K562 (cell line): ENCODE measurements around the gene MAP3K12. TPM values are rescaled to one million over a fixed set of nuclear protein-coding genes. Genes with fewer than 3 reads are reported as not detected.

Experiments
- ATAC-seq: fragments of 200-7000 bp; cut with Tn5 transposase; 3 replicates; pipeline ENCODE4 v1.9.1; 2020; ENCODE audit warnings: moderate library complexity
- BruUV-seq: library from RNA; stranded (reverse); fragments of 400-500 nt; replicated peaks from 2 replicates; lab custom pipeline; 2021; lab: Mats Ljungman, UMichigan
- CTCF ChIA-PET: fragments of 300-600 bp; formaldehyde crosslinking; extraction: SDS; loops from one replicate; lab custom pipeline; 2021; ENCODE audit warnings: low intra/inter-chr PET ratio; lab: Yijun Ruan, JAX
- POLR2A ChIA-PET: fragments of 300-600, 350-650 bp; sonication (Branson Sonifier 250); formaldehyde crosslinking; extraction: SDS; loops from one replicate; lab custom pipeline; 2021; ENCODE audit warnings: antibody characterized with exemption, inconsistent platforms; lab: Yijun Ruan, JAX
- DNase-seq, 4 experiments: peaks; one replicate each; pipeline versions ENCODE4 v3.0.0 to v3.0.0-alpha.2; 2011 to 2018; ENCODE audit warnings: low spot score in 3 of 4, mixed read lengths in 3 of 4; ENCODE audit errors: extremely low read depth in 1 of 4
- FAIRE-seq: peaks from 2 replicates; lab custom pipeline; 2011; peaks lifted over from hg19 to GRCh38; lab: Jason Lieb, UNC
- H2AFZ ChIP-seq: 2 replicates; pipeline ENCODE4 v1.6.0; 2011; ENCODE audit warnings: low read depth, low read length, control low read depth, inconsistent platforms
- H3K27ac ChIP-seq: fragments of 200-600 bp; 3 replicates; pipeline ENCODE4 v1.8.0; 2011; ENCODE audit warnings: low read depth, mild to moderate bottlenecking, control low read depth, inconsistent platforms, low read length, moderate library complexity, mixed read lengths; ENCODE audit errors: extremely low read depth
- H3K27me3 ChIP-seq, 2 experiments: fragments of 300-600 bp in 1 of 2; 2 replicates in 1 of 2; 3 replicates in 1 of 2; pipeline versions ENCODE4 v1.6.0 to v1.8.0; 2011; ENCODE audit warnings: inconsistent platforms in 2 of 2, low read length in 2 of 2, mild to moderate bottlenecking in 1 of 2, mixed read lengths in 1 of 2, moderate library complexity in 1 of 2; ENCODE audit not compliant: control insufficient read depth in 2 of 2, insufficient read depth in 2 of 2
- H3K36me3 ChIP-seq: fragments of 300-600 bp; 3 replicates; pipeline ENCODE4 v1.8.0; 2011; ENCODE audit warnings: mild to moderate bottlenecking, low read length, inconsistent platforms; ENCODE audit not compliant: control insufficient read depth, insufficient read depth
- H3K4me1 ChIP-seq, 2 experiments: fragments of 200-600 bp in 1 of 2; replicated peaks in 1 of 2; 2 replicates in 1 of 2; 3 replicates in 1 of 2; pipeline versions ENCODE4 v1.5.1 to v1.8.0; 2011; ENCODE audit warnings: inconsistent platforms in 2 of 2, low read length in 2 of 2, mild to moderate bottlenecking in 1 of 2, mixed read lengths in 1 of 2, moderate library complexity in 1 of 2; ENCODE audit not compliant: control insufficient read depth in 2 of 2, insufficient read depth in 2 of 2
- H3K4me2 ChIP-seq: 2 replicates; pipeline ENCODE4 v1.6.1; 2011; ENCODE audit warnings: low read length, control low read depth, inconsistent platforms, mixed read lengths; ENCODE audit not compliant: insufficient read depth
- H3K4me3 ChIP-seq: fragments of 200-600 bp; sonication (generic), shearing (Covaris generic); 2 replicates; pipeline ENCODE4 v1.5.1; 2016; ENCODE audit warnings: control low read depth, inconsistent platforms
- H3K79me2 ChIP-seq: fragments of 200-600 bp; 3 replicates; pipeline ENCODE4 v1.8.0; 2011; ENCODE audit warnings: low read length, inconsistent platforms; ENCODE audit not compliant: control insufficient read depth, insufficient read depth
- H3K9ac ChIP-seq, 2 experiments: 2 replicates each; pipeline versions ENCODE4 v1.6.0 to v1.6.1; 2011; ENCODE audit warnings: low read depth in 2 of 2, low read length in 2 of 2, control low read depth in 1 of 2, inconsistent platforms in 1 of 2, mild to moderate bottlenecking in 1 of 2, mixed read lengths in 1 of 2; ENCODE audit not compliant: insufficient read depth in 1 of 2
- H3K9me1 ChIP-seq: one replicate; pipeline ENCODE4 v1.6.0; 2011; ENCODE audit warnings: inconsistent platforms, mild to moderate bottlenecking, low read length, moderate library complexity; ENCODE audit not compliant: control insufficient read depth, insufficient read depth
- H3K9me3 ChIP-seq: replicated peaks from 2 replicates; pipeline ENCODE4 v1.5.1; 2011; ENCODE audit warnings: low read depth, low read length, inconsistent platforms; ENCODE audit not compliant: control insufficient read depth, insufficient read depth
- H4K20me1 ChIP-seq: replicated peaks from 2 replicates; pipeline ENCODE4 v1.6.1; 2011; ENCODE audit warnings: low read length, inconsistent platforms, mixed read lengths; ENCODE audit not compliant: control insufficient read depth, insufficient read depth
- CTBP1 ChIP-seq: fragments of 450-650 bp; IDR thresholded peaks from 2 replicates; pipeline ENCODE4 v1.6.1; 2016; ENCODE audit warnings: borderline replicate concordance
- ELF1 ChIP-seq: fragments of 200-800 bp; sonication (Bioruptor generic); IDR thresholded peaks from 2 replicates; pipeline ENCODE4 v1.6.1; 2016; ENCODE audit warnings: missing genetic modification characterization, missing compliant biosample characterization
- MTA3 ChIP-seq: fragments of 450-650 bp; formaldehyde crosslinking; IDR thresholded peaks from 2 replicates; pipeline ENCODE4 v1.6.1; 2017; ENCODE audit warnings: mild to moderate bottlenecking, borderline replicate concordance
- NR2C2 ChIP-seq, 2 experiments: fragments of 200-800 bp in 1 of 2; sonication (Bioruptor generic) in 1 of 2; sonication (generic) in 1 of 2; formaldehyde crosslinking in 1 of 2; IDR thresholded peaks; 2 replicates each; pipeline versions ENCODE4 v1.6.1 to v1.8.0; 2016 to 2022; ENCODE audit warnings: mild to moderate bottlenecking in 1 of 2, missing compliant biosample characterization in 1 of 2, missing genetic modification characterization in 1 of 2, missing genetic modification reagents in 1 of 2
- NRF1 ChIP-seq, 2 experiments: fragments of 450-650 bp; IDR thresholded peaks in 1 of 2; conservative IDR thresholded peaks in 1 of 2; 2 replicates each; pipeline ENCODE4 v1.6.1; 2014; ENCODE audit warnings: mild to moderate bottlenecking in 2 of 2
- OTX1 ChIP-seq: fragments of 450-650 bp; formaldehyde crosslinking; IDR thresholded peaks from 2 replicates; pipeline ENCODE4 v1.4.0; 2022; ENCODE audit warnings: mild to moderate bottlenecking
- POLR2H ChIP-seq: IDR thresholded peaks from 2 replicates; pipeline ENCODE4 v1.6.1; 2016; ENCODE audit warnings: missing genetic modification characterization, low read depth, mild to moderate bottlenecking, control low read depth, missing compliant biosample characterization, moderate library complexity
- RAD51 ChIP-seq: fragments of 450-650 bp; IDR thresholded peaks from 2 replicates; pipeline ENCODE4 v1.7.1; 2016; ENCODE audit warnings: low read depth, mild to moderate bottlenecking, borderline replicate concordance
- RBM22 ChIP-seq: fragments of 200-400 bp; formaldehyde crosslinking; IDR thresholded peaks from 2 replicates; pipeline ENCODE4 v1.6.1; 2018; ENCODE audit warnings: low read length, low read depth; ENCODE audit not compliant: poor library complexity, severe bottlenecking
- RCOR1 ChIP-seq, 2 experiments: IDR thresholded peaks; 2 replicates each; pipeline ENCODE4 v1.6.1; 2012; ENCODE audit warnings: low read depth in 2 of 2, low read length in 2 of 2, borderline replicate concordance in 1 of 2, improper control_type of control experiment in 1 of 2
- WGBS: fragments of 100-300 bp; shearing (Covaris generic); methylation state at CpG from one replicate; pipeline ENCODE4 v1.1.6; 2016; ENCODE audit warnings: low coverage, mixed read lengths; ENCODE audit not compliant: insufficient coverage; ENCODE audit errors: missing lambda C conversion rate; 5-methylcytosine and 5-hydroxymethylcytosine counted together
- in situ Hi-C: fragments of 300-500 bp; cut with MboI; formaldehyde crosslinking; loops from 4 replicates; pipeline ENCODE4 v1.15.0; 2018; ENCODE audit warnings: inconsistent platforms, mixed read lengths
- intact Hi-C: fragments of 100-400 bp; cut with micrococcal nuclease; formaldehyde crosslinking; loops from 2 replicates; pipeline ENCODE4 v1.14.2; 2022
- polyA plus RNA-seq, 8 experiments: library from polyadenylated mRNA; depleted of rRNA in 4 of 8; stranded (reverse) in 5 of 8; unstranded in 3 of 8; fragments of >200 nt; fragmentation: Nextera tagmentation in 2 of 8; fragmentation: Illumina TruSeq in 1 of 8; extraction: Ambion mirVana in 2 of 8; extraction: Trizol in 1 of 8; gene quantifications; 2 replicates each; pipeline versions ENCODE4 v1.2.1 to v1.2.3, GENCODE V29; 2011 to 2014; ENCODE audit warnings: inconsistent platforms in 1 of 8, missing spikeins in 1 of 8
- total RNA-seq, 7 experiments: library from RNA; depleted of rRNA in 6 of 7; stranded (reverse); fragments of >200 nt in 6 of 7; fragmentation: Illumina TruSeq in 2 of 7; extraction: Trizol in 2 of 7; gene quantifications; 2 replicates each; pipeline versions ENCODE4 v1.2.1 to v1.2.3, GENCODE V29; 2011 to 2021; ENCODE audit warnings: low replicate concordance in 1 of 7
- TF ChIP-seq, protein P1 (sequence below): sonication (generic); IDR thresholded peaks from 2 replicates; pipeline ENCODE4 v1.6.1; 2016
- TF ChIP-seq, protein P2 (sequence below): sonication (generic); formaldehyde crosslinking; IDR thresholded peaks from 2 replicates; pipeline ENCODE4 v1.8.1; 2022; ENCODE audit warnings: missing genetic modification reagents
- TF ChIP-seq, protein P3 (sequence below): fragments of 200-800 bp; sonication (Bioruptor generic); IDR thresholded peaks from 2 replicates; pipeline ENCODE4 v1.6.1; 2017; ENCODE audit warnings: missing genetic modification characterization, missing compliant biosample characterization

MAP3K12 gene
- total and polyA plus RNA-seq, 9 of the 15 experiments (the other 6 are each of a cell fraction or from before 2014, with no cell fraction given) = 0.10 to 2.4 (median 1.6) TPM

DNA sequence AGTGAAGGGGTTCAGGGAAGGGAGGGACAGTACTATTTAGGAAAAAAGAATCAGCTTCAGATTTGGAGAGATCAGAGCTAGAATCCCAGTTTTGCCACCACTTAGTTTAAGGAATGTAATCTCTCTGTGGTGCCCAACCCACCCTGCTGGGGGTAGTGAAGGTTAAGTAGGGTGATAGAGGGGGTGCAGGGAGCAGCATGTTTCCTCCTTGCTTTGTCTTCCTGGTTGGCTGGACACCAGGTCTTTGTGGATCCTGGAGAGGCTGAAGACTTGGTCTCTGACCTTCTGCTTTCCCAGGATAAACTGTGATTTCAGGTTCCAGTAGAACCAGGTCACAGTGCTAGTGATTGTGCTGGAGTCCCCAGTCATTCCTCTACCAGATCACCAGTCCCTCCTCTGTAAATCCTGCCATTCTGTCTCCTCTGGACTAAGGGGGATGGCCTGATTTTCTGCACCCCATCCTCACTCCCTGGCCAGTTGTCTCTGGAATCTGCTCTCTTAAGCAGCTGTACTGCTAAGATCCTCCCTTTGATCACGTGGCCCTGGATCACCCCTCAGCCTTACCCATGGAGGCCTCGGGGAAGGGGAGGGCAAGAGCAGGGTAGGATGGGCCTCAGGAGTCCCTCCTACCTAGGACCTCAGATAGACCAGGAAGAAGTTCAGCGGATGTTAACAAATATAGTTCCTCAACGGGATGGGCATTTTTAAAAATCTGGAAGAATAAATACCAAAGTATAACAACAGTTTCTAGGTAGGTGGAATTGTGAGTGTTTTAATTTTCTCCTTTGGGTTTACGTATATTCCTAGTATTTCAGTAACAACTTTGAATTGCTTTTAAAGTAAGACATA is 3.1 kb downstream of the MAP3K12 start:
- POLR2A ChIA-PET = interaction anchor here (0.6 to 1.2 kb wide), 4 partner anchors 8 to 41 kb away, joined by 3 to 7 read pairs (median 4); no protein-coding TSS in a partner anchor
- in situ Hi-C loops = no loop called here
- no peak for TF ChIP-seq POLR2H
- TF ChIP-seq, protein P1, sequence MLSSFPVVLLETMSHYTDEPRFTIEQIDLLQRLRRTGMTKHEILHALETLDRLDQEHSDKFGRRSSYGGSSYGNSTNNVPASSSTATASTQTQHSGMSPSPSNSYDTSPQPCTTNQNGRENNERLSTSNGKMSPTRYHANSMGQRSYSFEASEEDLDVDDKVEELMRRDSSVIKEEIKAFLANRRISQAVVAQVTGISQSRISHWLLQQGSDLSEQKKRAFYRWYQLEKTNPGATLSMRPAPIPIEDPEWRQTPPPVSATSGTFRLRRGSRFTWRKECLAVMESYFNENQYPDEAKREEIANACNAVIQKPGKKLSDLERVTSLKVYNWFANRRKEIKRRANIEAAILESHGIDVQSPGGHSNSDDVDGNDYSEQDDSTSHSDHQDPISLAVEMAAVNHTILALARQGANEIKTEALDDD = peak; percentile 54
- TF ChIP-seq RCOR1 (IDR thresholded peaks at IDR 0.05; ENCODE audit: borderline replicate concordance in 1 of 2, low read depth in 2 of 2, low read length in 2 of 2) = peak in 1 of 2 experiments; percentile 21; a peak in 1 of 4 replicates
- TF ChIP-seq, protein P2, sequence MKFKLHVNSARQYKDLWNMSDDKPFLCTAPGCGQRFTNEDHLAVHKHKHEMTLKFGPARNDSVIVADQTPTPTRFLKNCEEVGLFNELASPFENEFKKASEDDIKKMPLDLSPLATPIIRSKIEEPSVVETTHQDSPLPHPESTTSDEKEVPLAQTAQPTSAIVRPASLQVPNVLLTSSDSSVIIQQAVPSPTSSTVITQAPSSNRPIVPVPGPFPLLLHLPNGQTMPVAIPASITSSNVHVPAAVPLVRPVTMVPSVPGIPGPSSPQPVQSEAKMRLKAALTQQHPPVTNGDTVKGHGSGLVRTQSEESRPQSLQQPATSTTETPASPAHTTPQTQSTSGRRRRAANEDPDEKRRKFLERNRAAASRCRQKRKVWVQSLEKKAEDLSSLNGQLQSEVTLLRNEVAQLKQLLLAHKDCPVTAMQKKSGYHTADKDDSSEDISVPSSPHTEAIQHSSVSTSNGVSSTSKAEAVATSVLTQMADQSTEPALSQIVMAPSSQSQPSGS (CRISPR knock-in tag) = no peak
- 0 out of 2 replicates have a peak, but pooled peaks have one; percentile 33 for TF ChIP-seq ELF1 (tag)
- TF ChIP-seq MTA3 = 0 out of 2 replicates have a peak, but pooled peaks have one; percentile 28
- TF ChIP-seq RBM22 = no peak
- TF ChIP-seq NRF1 (conservative IDR thresholded peaks at IDR 0.05 in 1 of 2, IDR thresholded peaks at IDR 0.05 in 1 of 2) = peak in 1 of 2 experiments; percentile 17; a peak in 1 of 4 replicates
- TF ChIP-seq NR2C2 (CRISPR knock-in tag; IDR thresholded peaks at IDR 0.05) = no peak
- peak; percentile 31; the same call in 1 of the 2 replicates for TF ChIP-seq NR2C2 (tag; IDR thresholded peaks at IDR 0.05)
- TF ChIP-seq RAD51 = peak; percentile 94
- TF ChIP-seq, protein P3, sequence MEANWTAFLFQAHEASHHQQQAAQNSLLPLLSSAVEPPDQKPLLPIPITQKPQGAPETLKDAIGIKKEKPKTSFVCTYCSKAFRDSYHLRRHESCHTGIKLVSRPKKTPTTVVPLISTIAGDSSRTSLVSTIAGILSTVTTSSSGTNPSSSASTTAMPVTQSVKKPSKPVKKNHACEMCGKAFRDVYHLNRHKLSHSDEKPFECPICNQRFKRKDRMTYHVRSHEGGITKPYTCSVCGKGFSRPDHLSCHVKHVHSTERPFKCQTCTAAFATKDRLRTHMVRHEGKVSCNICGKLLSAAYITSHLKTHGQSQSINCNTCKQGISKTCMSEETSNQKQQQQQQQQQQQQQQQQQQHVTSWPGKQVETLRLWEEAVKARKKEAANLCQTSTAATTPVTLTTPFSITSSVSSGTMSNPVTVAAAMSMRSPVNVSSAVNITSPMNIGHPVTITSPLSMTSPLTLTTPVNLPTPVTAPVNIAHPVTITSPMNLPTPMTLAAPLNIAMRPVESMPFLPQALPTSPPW (CRISPR knock-in tag) = peak; percentile 54
- TF ChIP-seq CTBP1 = peak; percentile 53; the same call in 1 of the 2 replicates
- TF ChIP-seq OTX1 (CRISPR knock-in tag) = 0 out of 2 replicates have a peak, but pooled peaks have one; percentile 35

More for the DNA sequence above, 3.1 kb downstream of the MAP3K12 start:
- ATAC-seq (peak; percentile 11; the same call in 2 of the 3 replicates), FAIRE-seq (peak; percentile 76), DNase-seq (peak; percentile 56 to 84 (median 65))
- Histone ChIP-seq H3K4me1 (peaks cover 40 to 54% of the 10 kb centered on the region in 2 experiments; a peak in 4 of 5 replicates), H3K9me1 (no peaks in the 10 kb centered on the region), H3K4me2 (peak overlapping the region; percentile 36; the same call in 1 of the 2 replicates), H2AFZ (peak overlapping the region; percentile 41), H3K9me3 (no peaks in the 10 kb centered on the region), H3K27me3 (no peaks in the 10 kb centered on the region), H3K36me3 (no peaks in the 10 kb centered on the region), H4K20me1 (no peaks in the 10 kb centered on the region), H3K9ac (peak overlapping the region in 1 of 2 experiments; percentile 72; a peak in 1 of 4 replicates), H3K4me3 (no peak overlapping the region), H3K27ac (no peak overlapping the region), H3K79me2 (peaks cover 7% of the 10 kb centered on the region; the same call in 1 of the 3 replicates)
- CTCF ChIA-PET = no interaction called here
- no TSS peak for BruUV-seq
- intact Hi-C loops = no loop called here
- whole genome bisulfite sequencing = 17% methylated on average over 5 of the region's 5 CpGs
